HCT116 (cell line): ENCODE results near the gene STX10. TPM values are rescaled to one million over a fixed set of nuclear protein-coding genes. Genes with fewer than 3 reads are reported as not detected.

Source experiments
- ATAC-seq: fragments of 200-7000 bp; cut with Tn5 transposase; 2 replicates; pipeline ENCODE4 v1.9.1; 2020; ENCODE audit warnings: mild to moderate bottlenecking, moderate library complexity
- BruUV-seq: library from RNA; stranded (reverse); fragments of 400-500 nt; replicated peaks from 2 replicates; lab custom pipeline; 2021; lab: Mats Ljungman, UMichigan
- CTCF ChIA-PET: fragments of 300-600 bp; sonication (Branson Sonifier 250); formaldehyde crosslinking; loops from one replicate; lab custom pipeline; 2021; ENCODE audit warnings: antibody characterized with exemption; lab: Charles Lee
- POLR2A ChIA-PET: fragments of 300-600, 350-600 bp; sonication (Branson Sonifier 250); formaldehyde crosslinking; loops from one replicate; lab custom pipeline; 2021; ENCODE audit warnings: antibody characterized with exemption; lab: Charles Lee
- RAD21 ChIA-PET, 2 experiments: fragments of 300-600 bp; sonication (Branson Sonifier 250); formaldehyde crosslinking; loops; one replicate each; lab custom pipeline; 2023; ENCODE audit warnings: low total read pairs in 2 of 2; ENCODE audit not compliant: uncharacterized antibody in 2 of 2, unreplicated experiment in 2 of 2, low non-redundant PET in 1 of 2; lab: Charles Lee
- DNase-seq: peaks from one replicate; pipeline ENCODE4 v3.0.0-alpha.2; 2010; ENCODE audit warnings: low read depth, low spot score
- H2AFZ ChIP-seq: fragments of 200-600 bp; shearing (Covaris generic), sonication (generic); 2 replicates; pipeline ENCODE4 v1.6.1; 2017; ENCODE audit warnings: low read depth, mixed run types, mixed read lengths, antibody characterized with exemption, low read length; ENCODE audit not compliant: poor library complexity, severe bottlenecking
- H3K27ac ChIP-seq: 2 replicates; pipeline ENCODE4 v1.5.1; 2012; ENCODE audit warnings: low read depth, low read length
- H3K27me3 ChIP-seq: fragments of 200-600 bp; sonication (generic); 2 replicates; pipeline ENCODE4 v1.6.1; 2016; ENCODE audit warnings: mixed run types, low read length, mixed read lengths; ENCODE audit not compliant: insufficient read depth
- H3K36me3 ChIP-seq, 2 experiments: fragments of 200-500 bp in 1 of 2; fragments of 200-600 bp in 1 of 2; sonication (Bioruptor generic) in 1 of 2; sonication (generic) in 1 of 2; 2 replicates each; pipeline versions ENCODE4 v1.5.1 to v1.6.1; 2014 to 2016; ENCODE audit warnings: low read length in 2 of 2, inconsistent platforms in 1 of 2, mixed read lengths in 1 of 2, mixed run types in 1 of 2; ENCODE audit not compliant: insufficient read depth in 2 of 2, control insufficient read depth in 1 of 2
- H3K4me1 ChIP-seq, 2 experiments: fragments of 200-600 bp in 1 of 2; sonication (generic) in 1 of 2; 2 replicates each; pipeline versions ENCODE4 v1.5.1 to v1.6.1; 2012 to 2017; ENCODE audit warnings: low read length in 2 of 2, inconsistent platforms in 1 of 2, mild to moderate bottlenecking in 1 of 2, mixed read lengths in 1 of 2, mixed run types in 1 of 2, moderate library complexity in 1 of 2; ENCODE audit not compliant: insufficient read depth in 2 of 2, control insufficient read depth in 1 of 2
- H3K4me2 ChIP-seq: fragments of 200-600 bp; sonication (generic); 2 replicates; pipeline ENCODE4 v1.6.1; 2017; ENCODE audit warnings: mixed run types, low read length, mixed read lengths
- H3K4me3 ChIP-seq, 2 experiments: fragments of 200-600 bp in 1 of 2; sonication (generic) in 1 of 2; replicated peaks in 1 of 2; 2 replicates each; pipeline ENCODE4 v1.5.1; 2011 to 2016; ENCODE audit warnings: low read length in 2 of 2, control low read depth in 1 of 2, low read depth in 1 of 2, mild to moderate bottlenecking in 1 of 2, mixed read lengths in 1 of 2, mixed run types in 1 of 2
- H3K79me2 ChIP-seq: fragments of 200-600 bp; sonication (generic); 2 replicates; pipeline ENCODE4 v1.6.1; 2017; ENCODE audit warnings: mild to moderate bottlenecking, mixed run types, low read length, moderate library complexity, mixed read lengths; ENCODE audit not compliant: insufficient read depth
- H3K9ac ChIP-seq: fragments of 200-600 bp; sonication (generic); 2 replicates; pipeline ENCODE4 v1.6.1; 2016; ENCODE audit warnings: low read length, mixed read lengths
- H3K9me2 ChIP-seq: fragments of 200-600 bp; sonication (generic), shearing (Covaris generic); 2 replicates; pipeline ENCODE4 v1.6.1; 2017; ENCODE audit warnings: mixed run types, mild to moderate bottlenecking, moderate library complexity; ENCODE audit not compliant: insufficient read depth
- H3K9me3 ChIP-seq, 2 experiments: fragments of 200-500 bp in 1 of 2; fragments of 200-600 bp in 1 of 2; sonication (Bioruptor generic) in 1 of 2; sonication (generic) in 1 of 2; 2 replicates each; pipeline ENCODE4 v1.6.1; 2014 to 2017; ENCODE audit warnings: low read length in 2 of 2, mixed read lengths in 2 of 2, inconsistent platforms in 1 of 2, low read depth in 1 of 2, mild to moderate bottlenecking in 1 of 2, mixed run types in 1 of 2, moderate library complexity in 1 of 2; ENCODE audit not compliant: control insufficient read depth in 1 of 2, insufficient read depth in 1 of 2
- H4K20me1 ChIP-seq: fragments of 200-600 bp; sonication (generic), shearing (Covaris generic); 2 replicates; pipeline ENCODE4 v1.6.1; 2017; ENCODE audit warnings: mixed run types, mild to moderate bottlenecking, moderate library complexity; ENCODE audit not compliant: insufficient read depth
- ATF3 ChIP-seq: IDR thresholded peaks from 2 replicates; pipeline ENCODE4 v1.6.1; 2012
- CEBPB ChIP-seq: IDR thresholded peaks from 2 replicates; pipeline ENCODE4 v1.6.1; 2012; ENCODE audit warnings: low read depth
- CTCF ChIP-seq, 3 experiments: fragments of 200-600 bp in 1 of 3; sonication (generic) in 1 of 3; IDR thresholded peaks in 2 of 3; conservative IDR thresholded peaks in 1 of 3; 2 replicates each; pipeline ENCODE4 v1.5.1; 2012 to 2017; ENCODE audit warnings: low read depth in 2 of 3, low read length in 2 of 3, antibody characterized with exemption in 1 of 3, borderline replicate concordance in 1 of 3, control low read depth in 1 of 3, mild to moderate bottlenecking in 1 of 3, mixed read lengths in 1 of 3, mixed run types in 1 of 3, moderate library complexity in 1 of 3; ENCODE audit not compliant: insufficient read depth in 1 of 3
- EGR1 ChIP-seq: IDR thresholded peaks from 2 replicates; pipeline ENCODE4 v1.6.1; 2012; ENCODE audit warnings: low read depth
- ELF1 ChIP-seq: IDR thresholded peaks from 2 replicates; pipeline ENCODE4 v1.6.1; 2012; ENCODE audit warnings: low read depth, borderline replicate concordance
- FOSL1 ChIP-seq: IDR thresholded peaks from 2 replicates; pipeline ENCODE4 v1.6.1; 2012; ENCODE audit warnings: low read depth
- JUND ChIP-seq: IDR thresholded peaks from 2 replicates; pipeline ENCODE4 v1.6.1; 2012
- MAX ChIP-seq: IDR thresholded peaks from 2 replicates; pipeline ENCODE4 v1.6.1; 2012
- RAD21 ChIP-seq: IDR thresholded peaks from 2 replicates; pipeline ENCODE4 v1.6.1; 2012; ENCODE audit warnings: low read depth, mild to moderate bottlenecking
- SIN3A ChIP-seq: IDR thresholded peaks from 2 replicates; pipeline ENCODE4 v1.6.1; 2012; ENCODE audit warnings: low read depth
- SP1 ChIP-seq: IDR thresholded peaks from 2 replicates; pipeline ENCODE4 v1.6.1; 2012; ENCODE audit warnings: low read depth
- SRF ChIP-seq: IDR thresholded peaks from 2 replicates; pipeline ENCODE4 v1.6.1; 2012; ENCODE audit warnings: low read depth
- TCF7L2 ChIP-seq: IDR thresholded peaks from 2 replicates; pipeline ENCODE4 v1.7.0; 2011; ENCODE audit warnings: borderline replicate concordance, inconsistent platforms; ENCODE audit not compliant: insufficient read depth, insufficient read length; ENCODE audit errors: extremely low read depth
- YY1 ChIP-seq: IDR thresholded peaks from 2 replicates; pipeline ENCODE4 v1.6.1; 2011; ENCODE audit warnings: low read length, low read depth, moderate library complexity, mild to moderate bottlenecking; ENCODE audit not compliant: insufficient replicate concordance; ENCODE audit errors: extremely low read depth
- ZBTB33 ChIP-seq: IDR thresholded peaks from 2 replicates; pipeline ENCODE4 v1.6.1; 2011; ENCODE audit warnings: mild to moderate bottlenecking, low read length, moderate library complexity; ENCODE audit not compliant: insufficient replicate concordance; ENCODE audit errors: extremely low read depth
- ZFX ChIP-seq: fragments of 450-650 bp; IDR thresholded peaks from 2 replicates; pipeline ENCODE4 v1.6.1; 2017
- ZNF274 ChIP-seq: fragments of 200-500 bp; sonication (Bioruptor generic); IDR thresholded peaks from 2 replicates; pipeline ENCODE4 v1.6.1; 2014; ENCODE audit warnings: mild to moderate bottlenecking, low read depth, low read length, inconsistent platforms
- intact Hi-C: fragments of 100-400 bp; cut with micrococcal nuclease; formaldehyde crosslinking; loops from 2 replicates; pipeline ENCODE4 v1.10.0; 2022
- total RNA-seq: library from RNA; stranded (reverse); gene quantifications from one replicate; pipeline ENCODE4 v1.2.1, GENCODE V29; 2021; ENCODE audit not compliant: unreplicated experiment

The STX10 gene
- total RNA-seq, 1 experiment from 2014 or later, result 149 TPM

GRCh38 chr19:13176345-13176744 lies 26.2 kb upstream of the STX10 start:
- CTCF ChIA-PET, result no interaction called here
- H3K4me3 ChIP-seq, result no peak overlapping the region
- no peaks in the 10 kb centered on the region for H3K9me2 ChIP-seq
- no peak for DNase-seq
- peaks cover 24 to 26% of the 10 kb centered on the region in 2 experiments for H3K4me1 ChIP-seq
- H3K4me2 ChIP-seq, result no peak overlapping the region
- RAD21 ChIA-PET, result no interaction called here
- TF ChIP-seq JUND (no peak), YY1 (no peak), TCF7L2 (no peak), SRF (no peak), SIN3A (no peak), SP1 (no peak)
- ATAC-seq, result no peak
- no peaks in the 10 kb centered on the region for H3K27me3 ChIP-seq
- H3K9ac ChIP-seq, result no peak overlapping the region
- H3K9me3 ChIP-seq, result no peaks in the 10 kb centered on the region
- intact Hi-C loops, result no loop called here
- no peak overlapping the region for H3K27ac ChIP-seq
- POLR2A ChIA-PET, result interaction anchor here (0.9 to 1.3 kb wide), 3 partner anchors 10 to 26 kb away, joined by 4 to 5 read pairs (median 4); partner anchors contain the start of genes IER2 and STX10
- H2AFZ ChIP-seq, result no peak overlapping the region
- BruUV-seq, result no TSS peak
- H3K79me2 ChIP-seq, result no peaks in the 10 kb centered on the region
- no peaks in the 10 kb centered on the region for H4K20me1 ChIP-seq
- no peaks in the 10 kb centered on the region for H3K36me3 ChIP-seq

GRCh38 chr19:13173139-13173737 lies 23.1 kb upstream of the STX10 start:
- peak overlapping the region; percentile 97 for H3K27ac ChIP-seq
- peak overlapping the region; percentile 64 for H3K9ac ChIP-seq
- ChIA-PET POLR2A (no interaction called here), RAD21 (no interaction called here), CTCF (interaction anchor here (0.6 kb wide), 1 partner anchor 479 kb away, joined by 4 read pairs; no protein-coding TSS in a partner anchor)
- ATAC-seq, result no peak
- intact Hi-C loops, result no loop called here
- peaks cover 55 to 57% of the 10 kb centered on the region in 2 experiments for H3K4me1 ChIP-seq
- DNase-seq, result no peak
- H3K9me2 ChIP-seq, result no peaks in the 10 kb centered on the region
- no peaks in the 10 kb centered on the region for H3K27me3 ChIP-seq
- peak overlapping the region; percentile 67 for H3K4me2 ChIP-seq
- H4K20me1 ChIP-seq, result no peaks in the 10 kb centered on the region
- no peak overlapping the region for H2AFZ ChIP-seq
- BruUV-seq, result no TSS peak
- H3K36me3 ChIP-seq, result no peaks in the 10 kb centered on the region
- H3K79me2 ChIP-seq, result no peaks in the 10 kb centered on the region
- H3K9me3 ChIP-seq, result no peaks in the 10 kb centered on the region
- no peak overlapping the region for H3K4me3 ChIP-seq
- TF ChIP-seq ZBTB33, result no peak
- TF ChIP-seq YY1, result no peak
- no peak for TF ChIP-seq EGR1
- no peak for TF ChIP-seq FOSL1
- TF ChIP-seq SRF, result no peak
- TF ChIP-seq ZFX, result no peak
- TF ChIP-seq MAX, result no peak
- TF ChIP-seq ATF3, result no peak
- TF ChIP-seq CEBPB, result no peak
- TF ChIP-seq CTCF (IDR thresholded peaks at IDR 0.05 in 2 of 3, conservative IDR thresholded peaks at IDR 0.05 in 1 of 3; ENCODE audit: borderline replicate concordance in 1 of 3, insufficient read depth in 1 of 3, low read depth in 2 of 3, low read length in 2 of 3), result no peak
- TF ChIP-seq SIN3A, result no peak
- no peak for TF ChIP-seq ELF1
- no peak for TF ChIP-seq RAD21
- TF ChIP-seq ZNF274, result no peak
